AG08396 (cell line): ENCODE measurements around the gene PCK1.

Experiments used
- DNase-seq: peaks from one replicate; pipeline ENCODE4 v3.0.0; 2012; ENCODE audit warnings: low spot score, mixed read lengths

The PCK1 gene

GRCh38 chr20:57536120-57536708, 24.7 kb upstream of the PCK1 start:
- DNase-seq, result no peak

- no peak for DNase-seq
These were observed 23.9 kb upstream of the PCK1 start for GRCh38 chr20:57536771-57537724.

- no peak for DNase-seq
These were observed 23.1 kb upstream of the PCK1 start for GRCh38 chr20:57537822-57538221.

- DNase-seq, result no peak
These were observed 21.0 kb upstream of the PCK1 start for GRCh38 chr20:57539889-57540288.

GRCh38 chr20:57540890-57541580, 19.9 kb upstream of the PCK1 start:
- DNase-seq, result no peak

GRCh38 chr20:57543754-57544153, 17.2 kb upstream of the PCK1 start:
- DNase-seq, result no peak

GRCh38 chr20:57544838-57545564, 15.9 kb upstream of the PCK1 start:
- no peak for DNase-seq

- DNase-seq, result no peak
These were observed 14.8 kb upstream of the PCK1 start for GRCh38 chr20:57545927-57546662.

GRCh38 chr20:57546956-57547649, 13.8 kb upstream of the PCK1 start:
- DNase-seq, result no peak

- no peak for DNase-seq
These were observed 12.5 kb upstream of the PCK1 start for GRCh38 chr20:57548177-57549058.

GRCh38 chr20:57552471-57552870, 8.4 kb upstream of the PCK1 start:
- no peak for DNase-seq

- DNase-seq, result no peak
These were observed 7.4 kb upstream of the PCK1 start for GRCh38 chr20:57553376-57554018.

GRCh38 chr20:57555457-57556184, 5.3 kb upstream of the PCK1 start:
- no peak for DNase-seq

- no peak for DNase-seq
These were observed 4.0 kb upstream of the PCK1 start for GRCh38 chr20:57556980-57557274.

- DNase-seq, result no peak
These were observed 2.8 kb upstream of the PCK1 start for GRCh38 chr20:57557926-57558613.

GRCh38 chr20:57558614-57559288, 2.2 kb upstream of the PCK1 start:
- DNase-seq, result no peak

- no peak for DNase-seq
These were observed 1.6 kb upstream of the PCK1 start for GRCh38 chr20:57559289-57559634.
